ENCODE results near the gene ARMC7.
"Not testable (repeated sequence)": the region's sequence is repeated elsewhere in the genome, so short reads cannot be mapped to it uniquely, and the experiment has no call there.

The ARMC7 gene

GRCh38 chr17:75130059-75130631 lies 20.4 kb downstream of the ARMC7 start:
- DNase-seq: no peak

- DNase-seq: peak in 2 of 3 experiments; percentile 80 to 81
Observed at GRCh38 chr17:75130632-75131277, 21.0 kb downstream of the ARMC7 start.

DNA sequence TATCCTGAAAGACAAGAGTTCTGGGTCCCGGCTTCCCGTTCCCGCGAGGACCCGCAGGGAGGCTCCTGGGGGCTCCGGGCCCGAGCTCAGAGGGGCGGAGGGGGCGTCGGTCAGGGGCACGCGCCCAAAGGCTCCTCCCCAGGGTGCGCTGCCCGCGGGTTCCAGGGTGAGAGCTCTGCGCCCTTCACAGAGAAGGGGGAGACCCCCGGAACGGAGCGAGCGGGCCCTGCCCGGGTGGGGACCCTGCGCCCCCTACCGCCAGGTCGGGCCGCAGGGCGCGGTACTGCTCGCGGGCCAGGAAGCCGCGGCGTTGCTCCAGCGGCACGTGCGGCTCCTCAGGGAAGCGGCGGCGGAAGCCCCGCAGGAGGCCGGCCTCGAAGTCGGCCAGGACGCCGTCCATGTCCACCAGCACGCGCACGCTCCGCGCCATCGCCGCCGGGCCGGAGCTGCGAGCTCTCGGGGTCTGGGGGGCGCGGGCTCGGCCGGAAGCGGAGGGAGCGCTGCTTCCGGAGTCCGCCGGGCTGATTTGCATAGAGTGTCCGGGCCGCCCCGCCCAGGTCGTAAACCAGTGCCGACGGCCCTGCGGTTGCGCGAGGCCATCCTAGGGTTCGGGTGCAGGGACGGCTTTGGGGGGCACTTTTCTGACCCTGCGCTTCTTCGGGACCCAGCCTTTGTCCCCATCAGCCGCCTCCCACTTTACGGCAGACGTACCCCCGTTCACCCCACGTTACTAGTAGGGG lies 21.7 kb downstream of the ARMC7 start, which contains the start of gene NT5C:
NT5C (minus strand) TSS at position 465 of the 740 bp plus-strand sequence; CDS start at position 430, 35 bp downstream.
- DNase-seq: peak; percentile 76 to 93 (median 89)

GRCh38 chr17:75132018-75133000 lies 22.5 kb downstream of the ARMC7 start:
- DNase-seq: peak in 1 of 3 experiments; percentile 24

GRCh38 chr17:75133001-75133400 lies 23.2 kb downstream of the ARMC7 start:
- DNase-seq: no peak

DNA sequence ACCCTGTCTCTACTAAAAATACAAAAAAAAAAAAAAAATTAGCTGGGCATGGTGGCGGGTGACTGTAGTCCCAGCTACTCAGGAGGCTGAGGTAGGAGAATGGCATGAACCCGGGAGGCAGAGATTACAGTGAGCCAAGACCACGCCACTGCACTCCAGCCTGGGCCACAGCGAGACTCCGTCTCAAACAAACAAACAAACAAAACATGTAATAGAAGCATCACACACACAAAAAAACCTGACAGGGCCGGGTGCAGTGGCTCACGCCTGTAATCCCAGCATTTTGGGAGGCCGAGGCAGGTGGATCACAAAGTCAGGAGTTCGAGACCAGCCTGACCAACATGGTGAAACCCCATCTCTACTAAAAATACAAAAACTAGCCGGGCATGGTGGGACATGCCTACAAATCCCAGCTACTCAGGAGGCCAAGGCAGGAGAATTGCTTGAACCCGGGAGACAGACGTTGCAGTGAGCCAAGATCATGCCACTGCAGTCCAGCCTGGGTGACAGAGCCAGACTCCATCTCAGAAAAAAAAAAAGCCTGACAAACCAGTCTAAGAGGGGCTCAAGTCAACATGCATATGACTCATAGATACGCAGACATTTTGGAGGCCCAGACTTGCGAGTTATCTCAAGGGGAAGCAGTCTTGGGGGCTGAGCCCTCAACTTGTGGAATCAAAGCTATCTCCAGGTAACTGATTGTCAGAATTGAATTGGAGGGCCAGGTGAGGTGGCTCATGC lies 24.0 kb downstream of the ARMC7 start:
- not testable (repeated sequence) for DNase-seq

DNA sequence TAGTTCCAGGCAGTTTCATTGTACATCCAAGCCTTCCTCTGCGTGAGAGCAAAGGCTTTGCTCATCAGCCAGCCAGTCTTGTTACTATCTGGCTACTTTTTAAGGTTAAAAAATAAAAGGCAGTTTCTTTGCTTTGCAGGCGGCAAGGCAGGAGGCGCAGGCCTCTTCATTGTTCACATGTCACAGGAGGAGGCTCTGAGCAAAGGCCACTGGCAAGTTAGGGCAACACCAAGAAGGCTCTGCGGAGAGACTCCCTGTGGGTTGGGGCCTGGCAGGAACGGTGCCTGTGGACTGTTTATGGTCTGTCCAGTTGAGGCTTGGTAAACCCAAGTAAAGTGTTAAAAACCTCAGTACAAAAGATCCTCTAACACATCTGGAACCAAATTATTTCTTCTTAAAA lies 25.7 kb downstream of the ARMC7 start:
- no peak for DNase-seq

- DNase-seq: no peak
Observed at GRCh38 chr17:75135946-75136345, 26.2 kb downstream of the ARMC7 start.

DNA sequence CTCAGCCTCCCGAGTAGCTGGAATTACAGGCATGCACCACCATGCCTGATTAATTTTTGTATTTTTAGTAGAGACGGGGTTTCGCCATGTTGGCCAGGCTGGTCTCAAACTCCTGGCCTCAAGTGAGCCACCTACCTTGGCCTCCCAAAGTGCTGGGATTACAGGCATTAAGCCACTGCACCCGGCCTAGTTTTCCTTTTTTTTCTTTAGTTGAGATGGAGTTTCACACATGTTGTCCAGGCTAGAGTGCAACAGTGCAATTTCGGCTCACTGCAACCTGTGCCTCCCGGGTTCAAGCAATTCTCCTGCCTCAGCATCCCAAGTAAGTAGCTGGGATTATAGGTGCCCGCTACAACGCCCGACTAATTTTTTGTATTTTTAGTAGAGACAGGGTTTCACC lies 28.0 kb downstream of the ARMC7 start:
- DNase-seq: not testable (repeated sequence)

- no peak for DNase-seq
Observed at GRCh38 chr17:75138519-75138918, 28.8 kb downstream of the ARMC7 start.

- DNase-seq: peak in 1 of 3 experiments; percentile 5
Observed at GRCh38 chr17:75142236-75142971, 32.6 kb downstream of the ARMC7 start.

GRCh38 chr17:75144816-75145512 lies 35.2 kb downstream of the ARMC7 start:
- no peak for DNase-seq

GRCh38 chr17:75146592-75146991 lies 36.8 kb downstream of the ARMC7 start:
- DNase-seq: no peak

DNA sequence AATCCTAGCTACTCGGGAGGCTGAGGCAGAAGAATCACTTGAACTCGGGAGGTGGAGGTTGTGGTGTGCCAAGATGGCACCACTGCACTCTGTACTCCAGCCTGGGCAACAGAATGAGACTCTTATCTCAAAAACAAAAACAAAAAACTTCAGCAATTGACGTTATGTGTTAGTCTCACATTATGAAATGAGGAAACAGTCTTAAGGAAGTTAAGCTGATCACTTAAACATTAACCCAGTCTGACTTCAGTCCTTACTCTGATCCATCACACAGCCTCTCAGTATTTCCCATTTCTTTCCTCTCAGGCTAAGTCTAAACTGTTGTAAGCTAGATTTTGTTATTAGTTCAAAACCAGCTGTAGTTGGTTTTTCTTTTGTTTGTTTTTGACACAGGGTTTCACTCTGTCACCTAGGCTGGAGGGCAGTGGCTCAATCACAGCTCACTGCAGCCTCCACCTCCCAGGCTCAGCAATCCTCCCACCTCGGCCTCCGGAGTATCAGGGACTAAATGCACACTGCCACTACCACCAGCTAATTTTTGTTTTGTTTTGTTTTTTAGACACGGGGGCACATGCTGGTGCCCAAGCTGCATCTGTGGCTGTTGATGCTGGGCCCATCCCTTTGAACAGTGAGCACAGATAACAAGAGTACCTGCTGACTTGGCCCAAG lies 38.2 kb downstream of the ARMC7 start:
- no peak for DNase-seq

- DNase-seq: peak in 1 of 3 experiments; percentile 11
Observed at GRCh38 chr17:75151930-75152329, 42.2 kb downstream of the ARMC7 start.

DNA sequence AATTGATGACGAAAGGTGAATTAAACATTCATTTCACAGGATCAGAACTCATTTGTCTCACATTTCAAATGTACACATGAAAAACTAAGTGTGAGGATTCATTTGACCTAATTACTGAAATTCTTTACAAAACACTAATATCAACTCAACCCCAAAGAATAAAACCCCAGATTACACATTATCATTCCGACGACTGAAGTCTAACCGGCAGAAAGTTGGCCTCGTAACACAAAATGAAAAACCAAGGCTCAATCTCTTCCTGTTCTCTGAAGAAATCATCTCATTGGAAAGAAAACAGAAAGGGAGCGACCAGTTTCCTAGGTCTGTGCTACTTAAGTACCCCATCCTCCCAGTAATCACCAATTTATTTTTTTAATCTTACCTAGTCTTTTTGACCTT lies 42.8 kb downstream of the ARMC7 start:
- no peak for DNase-seq

DNA sequence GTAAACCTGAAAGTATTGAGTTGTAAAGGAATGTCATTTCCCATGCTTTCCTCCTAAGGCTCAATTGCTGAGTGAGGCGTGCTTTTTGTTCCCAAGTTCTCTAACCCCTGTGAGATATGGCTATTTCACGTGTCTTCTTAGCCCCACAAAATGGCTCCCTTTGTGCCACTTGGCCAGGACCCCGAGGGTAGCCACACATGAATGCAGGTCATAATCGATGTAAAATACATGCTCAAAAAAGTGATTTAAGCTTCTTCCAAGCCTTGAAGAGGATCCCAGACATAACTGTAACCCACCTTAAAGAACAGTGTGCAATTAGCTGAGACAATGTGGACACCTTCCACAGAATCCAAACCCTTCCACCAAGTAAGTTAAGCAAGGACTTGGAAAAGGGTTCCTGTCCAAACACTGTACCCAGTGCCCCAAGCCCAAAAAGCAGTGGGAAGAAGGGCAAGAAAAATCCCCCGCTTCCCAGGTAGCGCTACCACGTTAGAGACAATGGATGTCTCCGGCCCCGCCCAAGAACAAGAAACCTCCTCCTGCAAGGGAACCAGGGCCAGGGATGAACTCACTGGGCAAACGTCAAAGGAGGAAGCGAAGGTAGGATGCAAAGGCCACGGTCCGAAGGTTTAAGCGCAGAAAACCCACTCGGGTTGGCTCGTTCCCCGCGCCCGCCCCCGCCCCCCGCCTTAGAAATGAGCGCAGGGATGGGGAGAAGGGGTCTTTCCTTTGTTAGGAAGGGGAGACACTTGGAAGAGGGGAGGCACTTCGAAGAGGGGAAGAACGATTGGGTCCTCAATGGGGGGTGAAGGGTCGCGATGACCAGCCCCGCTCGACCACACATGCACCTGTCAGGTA lies 43.4 kb downstream of the ARMC7 start:
- DNase-seq: peak; percentile 39 to 72 (median 57)

- peak in 1 of 3 experiments; percentile 73 for DNase-seq
Observed at GRCh38 chr17:75153780-75154194, 44.0 kb downstream of the ARMC7 start.

Measured in NCI-H1417 (cell line).